Measurements from ENCODE around the gene POLR2F.

DNA sequence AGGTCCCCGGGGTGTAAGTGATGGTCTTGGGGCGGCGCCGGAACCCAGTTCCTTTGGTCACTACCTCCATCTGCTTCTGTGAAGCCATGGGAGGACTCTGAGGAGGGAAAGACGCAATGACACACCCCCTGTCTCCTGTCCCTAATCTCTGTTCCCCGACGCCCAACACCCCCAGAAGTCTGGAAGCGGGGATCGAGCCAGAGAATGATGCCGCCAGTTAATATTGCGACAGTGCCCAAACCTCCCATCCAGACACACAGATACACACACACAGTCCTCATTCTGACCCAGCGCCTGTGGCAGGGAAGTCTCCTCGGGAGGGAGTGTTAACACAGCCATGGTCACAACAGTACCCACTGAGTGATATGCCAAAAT, 450 bp upstream of the POLR2F start:
- TF ChIP-seq CTCF (optimal IDR thresholded peaks at IDR 0.05 in 1 of 3, IDR thresholded peaks at IDR 0.05 in 1 of 3, conservative IDR thresholded peaks at IDR 0.05 in 1 of 3; ENCODE audit: extremely low read depth in 1 of 3, insufficient read depth in 2 of 3, low read length in 3 of 3): no peak
- no peak for TF ChIP-seq EZH2 (IDR thresholded peaks at IDR 0.05; ENCODE audit: low read length)

All from keratinocyte (primary cell).